Caki2 (cell line): ENCODE data around the gene RIGI. TPM values are rescaled to one million over a fixed set of nuclear protein-coding genes. Genes with fewer than 3 reads are reported as not detected.
A peak's percentile ranks its signal among the peaks of the same experiment; 100 is the strongest.

Experiments used
- DNase-seq: peaks from one replicate; pipeline ENCODE4 v3.0.0-alpha.2; 2015; ENCODE audit warnings: low read depth
- in situ Hi-C: cut with HindIII; loops from 2 replicates; pipeline ENCODE4 v1.10.0; 2016; ENCODE audit warnings: low sequenced_read_pairs, low pct_unique_long_range_greater_than_20kb, mixed read lengths
- total RNA-seq: library from RNA; depleted of rRNA; stranded (reverse); fragments of >200 nt; shearing (Covaris generic); gene quantifications from 2 replicates; pipeline ENCODE4 v1.2.3, GENCODE V29; 2014; ENCODE audit warnings: low replicate concordance; rRNA removed

RIGI gene
- 2.8 and 5.8 TPM in 2 replicates for total RNA-seq

GRCh38 chr9:32526041-32526706 is at the start of gene RIGI:
TSS of gene RIGI (minus strand) at chr9:32526196. CDS start at chr9:32526166, 30 bp downstream.
- peak; percentile 89 for DNase-seq
- in situ Hi-C loops = no loop called here

- no peak for DNase-seq
- in situ Hi-C loops = loop anchor here (25.0 kb wide), 1 partner anchor 412 kb away; no protein-coding TSS in a partner anchor
Measured at GRCh38 chr9:32574858-32575257, 48.9 kb upstream of the RIGI start.

- in situ Hi-C loops = loop anchor here (25.0 kb wide), 1 partner anchor 413 kb away; no protein-coding TSS in a partner anchor
- no peak for DNase-seq
Measured at GRCh38 chr9:32573821-32574220, 47.8 kb upstream of the RIGI start.

GRCh38 chr9:32572900-32573523 is 47.0 kb upstream of the RIGI start, which contains the start of gene NDUFB6:
TSS of gene NDUFB6 (minus strand) at chr9:32573159. CDS start at chr9:32573060, 99 bp downstream.
- in situ Hi-C loops = loop anchor here (25.0 kb wide), 1 partner anchor 414 kb away; no protein-coding TSS in a partner anchor
- DNase-seq = peak; percentile 76

GRCh38 chr9:32571969-32572899 is 46.2 kb upstream of the RIGI start:
- in situ Hi-C loops = loop anchor here (25.0 kb wide), 1 partner anchor 415 kb away; no protein-coding TSS in a partner anchor
- DNase-seq = peak; percentile 55

- in situ Hi-C loops = loop anchor here (25.0 kb wide), 1 partner anchor 417 kb away; no protein-coding TSS in a partner anchor
- DNase-seq = no peak
Measured at GRCh38 chr9:32570262-32570661, 44.3 kb upstream of the RIGI start.

- DNase-seq = no peak
- in situ Hi-C loops = loop anchor here (25.0 kb wide), 1 partner anchor 421 kb away; no protein-coding TSS in a partner anchor
Measured at GRCh38 chr9:32566770-32567169, 40.8 kb upstream of the RIGI start.

- no peak for DNase-seq
- in situ Hi-C loops = loop anchor here (25.0 kb wide), 1 partner anchor 421 kb away; no protein-coding TSS in a partner anchor
Measured at GRCh38 chr9:32565967-32566366, 40.0 kb upstream of the RIGI start.

- in situ Hi-C loops = loop anchor here (25.0 kb wide), 1 partner anchor 429 kb away; no protein-coding TSS in a partner anchor
- no peak for DNase-seq
Measured at GRCh38 chr9:32558408-32558934, 32.5 kb upstream of the RIGI start.

- DNase-seq = no peak
- in situ Hi-C loops = loop anchor here (25.0 kb wide), 1 partner anchor 433 kb away; no protein-coding TSS in a partner anchor
Measured at GRCh38 chr9:32554591-32554990, 28.6 kb upstream of the RIGI start.

GRCh38 chr9:32554107-32554506 is 28.1 kb upstream of the RIGI start:
- no peak for DNase-seq
- in situ Hi-C loops = loop anchor here (25.0 kb wide), 1 partner anchor 433 kb away; no protein-coding TSS in a partner anchor

GRCh38 chr9:32552172-32552872 is 26.3 kb upstream of the RIGI start, which contains the start of the genes SMIM27 and TOPORS:
TSS of gene SMIM27 (plus strand) at chr9:32552327. CDS start at chr9:32552435, 108 bp downstream.
TSS of gene TOPORS (minus strand) at chr9:32552586. CDS start at chr9:32552436, 150 bp downstream.
- peak; percentile 89 for DNase-seq
- in situ Hi-C loops = loop anchor here (25.0 kb wide), 1 partner anchor 435 kb away; no protein-coding TSS in a partner anchor

GRCh38 chr9:32551276-32552051 is 25.5 kb upstream of the RIGI start:
- in situ Hi-C loops = loop anchor here (25.0 kb wide), 1 partner anchor 436 kb away; no protein-coding TSS in a partner anchor

GRCh38 chr9:32550562-32551275 is 24.7 kb upstream of the RIGI start:
- in situ Hi-C loops = loop anchor here (25.0 kb wide), 1 partner anchor 437 kb away; no protein-coding TSS in a partner anchor
- peak; percentile 90 for DNase-seq

More at GRCh38 chr9:32551276-32552051, 25.5 kb upstream of the RIGI start:
- no peak for DNase-seq

- peak; percentile 41 for DNase-seq
- in situ Hi-C loops = loop anchor here (25.0 kb wide), 1 partner anchor 437 kb away; no protein-coding TSS in a partner anchor
Measured at GRCh38 chr9:32550150-32550561, 24.2 kb upstream of the RIGI start.
